Stimulated activated CD4-positive, alpha-beta T cell treated with anti-CD3 and anti-CD28 coated beads, Interleukin-15, amount 100 ng/mL, for 48 hours (primary cell): ENCODE data around the gene PPP6R1.

ENCODE experiments used
- DNase-seq, 2 donors: peaks; one replicate each; pipeline ENCODE4 v3.0.0-alpha.2; 2020; ENCODE audit warnings: low read depth in 2 of 2

The PPP6R1 gene

DNA sequence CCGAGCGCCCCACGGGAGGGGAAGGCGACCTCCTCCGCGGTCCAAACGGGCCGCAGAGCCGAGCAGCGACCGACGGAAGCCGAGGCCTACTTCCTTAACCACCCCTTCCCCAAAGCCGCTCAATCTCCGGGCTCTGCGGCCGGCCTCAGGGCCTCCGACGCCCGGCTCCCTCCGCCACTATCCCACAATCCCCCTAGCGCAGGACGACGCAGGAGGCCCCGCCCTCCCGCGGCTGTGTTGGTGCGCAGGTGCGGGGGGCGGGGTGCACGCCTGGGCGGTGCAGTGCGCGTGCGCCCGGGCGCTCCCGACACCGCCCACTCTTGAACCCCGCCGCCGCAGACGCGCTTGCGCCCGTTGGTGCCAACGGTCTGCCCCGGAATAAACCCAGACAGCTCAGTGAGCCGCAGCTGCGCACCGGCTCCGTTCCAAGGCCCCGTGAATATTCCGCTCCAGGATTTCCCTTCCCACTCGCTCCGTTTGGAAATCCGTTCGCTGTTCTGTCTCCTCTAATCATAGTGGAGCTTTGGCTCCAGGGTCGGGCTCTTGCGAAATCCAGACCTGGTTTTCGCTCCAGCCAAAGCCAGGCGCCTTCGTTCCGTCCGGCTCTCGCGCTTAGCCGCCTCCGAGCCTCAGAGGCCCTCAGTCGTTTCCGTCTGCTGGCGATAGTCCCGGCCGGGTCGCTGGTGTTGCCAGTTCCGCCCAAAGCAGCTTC is at the start of gene PPP6R1:
Gene PPP6R1, minus strand, starts transcription at position 190 of the 712 bp plus-strand sequence. CDS start 11,914 bp downstream, outside the sequence.
- DNase-seq, result peak; percentile 91 to 93

GRCh38 chr19:55308281-55308680 is 49.5 kb upstream of the PPP6R1 start:
- DNase-seq, result no peak

- no peak for DNase-seq
Measured at GRCh38 chr19:55306712-55307111, 47.9 kb upstream of the PPP6R1 start.

GRCh38 chr19:55305983-55306562 is 47.3 kb upstream of the PPP6R1 start:
- DNase-seq, result no peak

DNA sequence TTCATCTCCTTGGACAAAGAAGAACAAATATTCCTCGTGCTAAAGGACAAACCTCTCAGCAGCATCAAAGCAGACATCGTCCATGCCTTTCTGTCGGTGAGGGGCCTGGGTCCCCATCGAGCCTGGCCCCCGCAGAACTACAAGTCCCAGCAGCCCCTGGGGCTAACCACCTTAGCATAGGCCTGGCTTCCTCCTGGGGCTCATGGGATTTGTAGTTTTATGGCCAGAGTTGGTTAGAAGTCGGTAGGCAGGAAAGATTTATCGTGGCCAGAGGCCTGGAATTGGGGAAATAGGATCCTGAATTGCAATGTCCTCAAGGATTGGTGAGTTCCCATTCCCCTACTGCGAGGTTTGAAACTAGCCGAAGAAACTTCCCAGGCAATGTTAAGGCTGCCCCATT is 46.7 kb upstream of the PPP6R1 start:
- peak; percentile 24 to 41 for DNase-seq

DNA sequence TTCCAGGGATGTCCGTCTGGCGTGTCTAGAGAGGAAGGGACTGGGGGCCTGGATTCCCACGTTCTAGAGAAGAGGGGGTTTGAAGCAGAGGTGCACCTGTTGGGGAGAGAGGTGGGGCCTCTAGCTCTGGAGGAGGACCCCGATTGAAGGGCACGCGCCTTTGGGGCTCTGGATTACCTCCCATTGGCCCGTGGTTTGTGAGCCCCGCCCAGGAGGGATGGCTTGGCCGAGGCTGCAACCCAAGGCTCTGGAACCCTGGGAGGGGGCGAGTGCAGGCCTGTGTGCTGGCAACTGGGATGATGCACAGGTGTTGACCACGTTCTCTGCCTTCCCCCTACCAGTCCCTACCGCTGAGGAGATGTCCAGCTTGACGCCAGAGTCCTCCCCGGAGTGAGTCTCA is 46.2 kb upstream of the PPP6R1 start:
- DNase-seq, result no peak

DNA sequence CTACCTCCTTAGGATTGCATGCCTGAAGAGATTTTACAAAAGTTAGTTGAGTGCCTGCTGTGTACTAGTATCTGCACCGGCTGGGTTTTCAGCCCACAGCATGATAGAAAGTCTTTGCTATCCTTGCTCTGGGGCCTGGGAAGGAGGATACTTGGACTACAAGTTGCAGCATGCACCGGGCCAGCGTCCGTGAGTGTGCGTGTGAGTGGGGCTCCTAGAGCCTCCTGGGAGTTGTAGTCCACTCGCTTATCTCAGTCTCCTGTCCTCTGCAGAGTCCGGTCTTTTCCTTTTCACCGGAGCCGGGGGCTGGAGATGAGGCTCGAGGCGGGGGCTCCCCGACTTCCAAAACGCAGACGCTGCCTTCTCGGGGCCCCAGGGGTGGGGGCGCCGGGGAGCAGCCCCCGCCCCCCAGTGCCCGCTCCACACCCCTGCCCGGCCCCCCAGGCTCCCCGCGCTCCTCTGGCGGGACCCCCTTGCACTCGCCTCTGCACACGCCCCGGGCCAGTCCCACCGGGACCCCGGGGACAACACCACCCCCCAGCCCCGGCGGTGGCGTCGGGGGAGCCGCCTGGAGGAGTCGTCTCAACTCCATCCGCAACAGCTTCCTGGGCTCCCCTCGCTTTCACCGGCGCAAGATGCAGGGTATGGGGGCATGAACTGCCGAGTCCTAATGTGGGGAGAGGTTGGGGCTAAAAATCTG is 45.6 kb upstream of the PPP6R1 start:
- DNase-seq, result peak; percentile 14 to 31

GRCh38 chr19:55303477-55303876 is 44.7 kb upstream of the PPP6R1 start:
- DNase-seq, result no peak

- no peak for DNase-seq
Measured at GRCh38 chr19:55302318-55302703, 43.5 kb upstream of the PPP6R1 start.

DNA sequence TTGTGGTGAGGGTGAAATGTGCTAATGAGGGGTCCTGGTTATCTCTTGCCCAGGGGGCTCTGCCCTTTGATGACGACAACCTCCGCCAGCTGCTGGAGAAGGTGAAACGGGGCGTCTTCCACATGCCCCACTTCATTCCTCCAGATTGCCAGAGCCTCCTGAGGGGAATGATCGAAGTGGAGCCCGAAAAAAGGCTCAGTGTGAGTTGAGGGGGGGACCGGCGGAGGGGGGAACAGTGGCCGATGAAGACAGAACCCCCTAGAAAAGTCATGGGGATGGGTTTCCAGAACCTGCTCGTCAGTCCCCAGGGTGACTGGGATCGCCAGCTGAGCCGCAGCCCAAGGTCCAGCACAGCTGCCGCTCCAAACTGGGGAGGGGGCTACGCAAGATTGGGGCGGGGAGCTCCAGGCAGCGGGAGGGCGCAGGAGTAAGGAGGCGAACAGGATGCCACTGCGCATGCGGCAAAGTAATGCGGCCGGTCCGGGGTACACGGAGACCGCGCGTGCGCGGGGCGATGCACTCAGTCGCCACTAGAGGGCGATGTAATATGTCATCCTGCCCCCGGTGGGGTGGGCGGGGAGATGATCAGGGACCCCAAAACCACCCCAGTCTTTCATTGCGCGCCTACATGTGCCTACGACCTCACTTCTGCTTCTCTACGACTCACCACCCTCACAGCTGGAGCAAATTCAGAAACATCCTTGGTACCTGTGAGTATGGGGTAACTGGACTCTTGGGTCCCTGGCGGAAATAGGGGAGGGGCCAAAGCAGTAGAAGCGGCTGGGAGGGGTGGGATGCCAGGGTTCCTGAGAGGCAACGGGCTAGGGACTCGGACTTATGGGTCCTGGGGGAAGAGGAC is 42.9 kb upstream of the PPP6R1 start:
- peak; percentile 85 to 93 for DNase-seq

DNA sequence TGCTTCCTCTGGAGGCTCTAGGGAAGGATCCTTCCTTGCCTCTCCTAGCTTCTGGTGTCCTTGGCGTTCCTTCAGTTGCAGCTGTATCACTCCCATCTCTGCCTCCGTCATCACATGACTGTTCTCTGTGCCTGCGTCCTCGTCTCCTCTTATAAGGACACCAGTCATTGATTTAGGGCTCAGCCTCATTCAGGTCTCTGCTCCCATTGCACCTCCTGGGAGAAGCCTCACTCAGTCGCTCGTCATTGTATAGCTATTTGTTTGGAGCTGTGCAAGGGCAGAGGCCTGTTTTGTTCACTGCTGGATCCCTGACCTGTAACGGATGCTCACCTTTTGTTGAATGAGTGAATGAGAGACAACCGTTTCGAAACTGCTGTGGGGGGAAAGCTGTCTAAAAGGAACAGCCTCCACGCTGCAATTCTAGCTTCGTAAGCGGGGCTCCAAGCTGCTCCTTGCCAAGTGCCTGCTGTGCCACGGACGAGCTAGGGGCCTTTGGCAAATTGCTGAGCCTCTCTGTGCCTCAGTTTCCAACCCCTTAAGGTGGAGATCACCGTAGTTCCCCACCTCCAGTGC is 42.2 kb upstream of the PPP6R1 start:
- no peak for DNase-seq

DNA sequence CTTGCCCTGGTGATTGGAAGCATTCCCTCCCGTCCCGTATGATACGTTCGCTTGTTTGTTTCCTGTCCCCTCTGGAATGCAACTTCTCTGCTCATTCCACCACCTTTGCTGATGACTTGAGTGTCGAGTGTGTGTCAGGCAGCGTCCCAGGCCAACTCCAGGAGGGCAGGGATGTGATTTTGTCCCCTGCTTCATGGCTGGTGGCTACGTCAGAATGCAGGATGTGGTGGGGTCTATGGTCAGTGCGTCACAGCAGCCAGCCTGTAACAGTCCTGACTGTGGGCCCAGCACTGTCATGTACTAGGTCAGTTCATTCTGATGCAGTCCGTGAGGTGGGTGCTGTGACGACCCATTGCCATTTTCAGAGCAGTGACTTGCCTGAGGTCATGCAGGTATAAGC is 41.2 kb upstream of the PPP6R1 start:
- no peak for DNase-seq

GRCh38 chr19:55297267-55297666 is 38.5 kb upstream of the PPP6R1 start:
- no peak for DNase-seq

DNA sequence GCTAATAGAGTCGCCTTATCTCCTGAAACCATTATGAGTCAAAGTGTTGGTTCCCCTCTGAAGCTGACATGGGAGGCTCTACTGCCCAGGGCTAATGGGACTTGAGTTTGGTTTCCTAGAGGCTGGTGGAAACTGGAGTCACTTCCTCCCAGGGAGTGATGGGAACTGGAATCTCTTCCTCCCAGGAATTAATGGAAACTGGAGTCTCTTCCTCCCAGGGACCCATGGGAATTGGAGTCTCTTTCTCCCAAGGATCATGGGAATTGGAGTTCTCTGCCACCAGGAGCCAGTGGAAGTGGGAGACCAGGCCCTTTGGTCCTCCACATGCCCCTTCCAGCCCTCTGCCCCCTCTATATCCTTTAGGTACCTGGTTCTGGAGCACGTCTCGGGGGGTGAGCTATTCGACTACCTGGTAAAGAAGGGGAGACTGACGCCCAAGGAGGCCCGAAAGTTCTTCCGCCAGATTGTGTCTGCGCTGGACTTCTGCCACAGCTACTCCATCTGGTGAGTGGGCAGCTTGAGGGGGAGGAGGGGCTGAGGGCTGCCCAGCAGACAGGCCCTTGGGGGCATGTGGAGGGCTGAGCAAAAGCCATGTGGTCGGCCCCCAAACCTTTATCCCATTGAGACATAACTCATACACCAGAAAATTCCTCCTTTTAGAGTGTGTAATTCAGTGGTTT is 30.4 kb upstream of the PPP6R1 start:
- no peak for DNase-seq

GRCh38 chr19:55287361-55288079 is 28.7 kb upstream of the PPP6R1 start:
- DNase-seq, result no peak

- DNase-seq, result no peak
Measured at GRCh38 chr19:55285229-55285890, 26.5 kb upstream of the PPP6R1 start.

GRCh38 chr19:55284405-55285058 is 25.7 kb upstream of the PPP6R1 start:
- DNase-seq, result no peak

DNA sequence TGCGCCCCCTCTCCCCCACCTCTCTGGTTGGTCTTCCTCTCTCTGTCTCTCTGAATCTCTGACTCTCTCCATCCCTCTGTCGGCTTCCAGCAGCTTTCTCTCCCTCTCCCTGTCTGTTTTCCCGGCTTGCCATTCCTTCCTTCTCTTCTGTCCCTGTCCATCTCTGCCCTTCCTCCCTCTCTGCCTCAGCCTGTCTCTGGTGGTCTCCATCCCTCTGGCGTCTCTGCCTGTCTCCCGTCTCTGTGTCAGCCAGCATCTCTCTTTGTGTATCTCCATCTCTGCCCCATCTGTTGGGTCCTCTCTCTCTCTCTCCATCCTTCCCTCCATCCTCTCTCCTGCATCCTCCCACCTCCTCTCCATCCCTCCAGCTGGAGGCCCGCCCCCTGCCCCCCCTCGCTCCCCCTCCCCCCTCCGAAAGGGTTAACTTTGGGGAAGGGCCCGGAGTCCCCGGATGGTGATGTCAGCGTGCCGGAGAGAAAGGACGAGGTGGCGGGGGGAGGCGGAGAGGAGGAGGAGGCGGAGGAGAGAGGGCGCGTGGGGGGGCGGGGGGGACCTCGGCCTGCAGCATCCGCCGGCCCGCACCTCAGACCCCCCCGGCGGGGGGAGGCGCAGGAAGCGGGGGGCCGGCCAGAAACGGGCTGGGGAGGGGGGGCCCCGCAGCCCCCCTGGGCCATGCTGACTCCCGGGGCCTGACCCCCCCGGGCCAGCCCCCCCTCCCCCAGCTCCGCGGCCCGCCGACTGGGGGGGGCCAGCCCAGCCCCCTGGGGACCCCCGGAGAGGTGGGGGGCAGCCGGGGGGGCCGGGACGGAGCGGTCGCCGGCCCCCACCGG is 24.9 kb upstream of the PPP6R1 start, which contains the start of gene BRSK1:
Gene BRSK1, plus strand, starts transcription at position 450 of the 830 bp plus-strand sequence. CDS start 446 bp downstream, outside the sequence.
- peak in 1 of 2 donors; percentile 46 for DNase-seq
